Measurements from ENCODE around the gene FILIP1.

The FILIP1 gene

DNA sequence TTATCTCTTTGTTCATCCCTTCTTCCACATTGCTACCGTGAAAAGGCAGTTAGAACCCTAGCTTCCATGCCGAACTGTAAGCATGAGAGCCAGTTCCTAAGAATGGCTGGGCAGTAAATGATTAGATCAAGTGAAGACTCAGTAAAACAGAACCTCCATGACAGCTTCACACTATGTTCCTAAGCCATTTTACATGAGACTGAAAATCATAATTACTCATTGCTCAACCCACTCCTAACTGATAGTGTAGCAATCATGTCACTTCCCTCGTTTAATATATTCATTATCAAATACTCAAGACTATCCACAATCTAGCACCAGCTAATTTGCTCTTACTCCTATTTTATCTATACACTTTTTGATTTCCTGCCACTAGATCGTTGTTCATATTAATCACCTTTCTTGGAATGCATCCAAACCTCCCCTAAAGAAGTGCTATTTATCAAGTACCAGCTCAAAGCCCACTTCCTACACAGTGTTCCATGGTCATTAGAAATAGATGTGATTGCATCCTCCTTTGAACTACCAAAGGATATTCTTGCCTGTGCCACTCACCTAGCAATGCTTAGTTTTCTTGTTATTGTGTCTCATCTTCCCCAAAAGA is 215.0 kb downstream of the FILIP1 start:
- no peak for DNase-seq (ENCODE audit: extremely low read depth in 1 of 2, low read depth in 1 of 2)

GRCh38 chr6:75275067-75275466 is 218.5 kb downstream of the FILIP1 start:
- no peak for DNase-seq (ENCODE audit: extremely low read depth in 1 of 2, low read depth in 1 of 2)

DNA sequence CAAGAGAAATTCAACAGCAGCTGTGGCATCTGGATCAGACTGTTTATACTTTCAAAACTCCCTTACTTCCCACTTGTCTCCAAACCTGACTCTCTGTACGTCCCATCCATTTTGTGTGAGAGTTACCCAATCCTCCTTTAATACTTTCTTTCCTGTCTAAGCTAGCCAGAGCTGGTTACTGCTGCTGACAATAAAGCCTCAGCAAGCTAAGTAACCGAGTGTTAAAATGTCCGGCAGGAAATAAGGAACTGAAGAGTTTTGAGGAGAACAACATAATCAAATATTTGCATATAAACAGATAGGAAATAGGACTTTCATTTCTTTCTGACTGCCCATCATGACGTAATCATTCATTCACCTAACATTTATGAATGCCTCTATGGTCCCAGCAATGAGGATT is 220.6 kb downstream of the FILIP1 start:
- DNase-seq (ENCODE audit: extremely low read depth in 1 of 2, low read depth in 1 of 2): no peak

DNA sequence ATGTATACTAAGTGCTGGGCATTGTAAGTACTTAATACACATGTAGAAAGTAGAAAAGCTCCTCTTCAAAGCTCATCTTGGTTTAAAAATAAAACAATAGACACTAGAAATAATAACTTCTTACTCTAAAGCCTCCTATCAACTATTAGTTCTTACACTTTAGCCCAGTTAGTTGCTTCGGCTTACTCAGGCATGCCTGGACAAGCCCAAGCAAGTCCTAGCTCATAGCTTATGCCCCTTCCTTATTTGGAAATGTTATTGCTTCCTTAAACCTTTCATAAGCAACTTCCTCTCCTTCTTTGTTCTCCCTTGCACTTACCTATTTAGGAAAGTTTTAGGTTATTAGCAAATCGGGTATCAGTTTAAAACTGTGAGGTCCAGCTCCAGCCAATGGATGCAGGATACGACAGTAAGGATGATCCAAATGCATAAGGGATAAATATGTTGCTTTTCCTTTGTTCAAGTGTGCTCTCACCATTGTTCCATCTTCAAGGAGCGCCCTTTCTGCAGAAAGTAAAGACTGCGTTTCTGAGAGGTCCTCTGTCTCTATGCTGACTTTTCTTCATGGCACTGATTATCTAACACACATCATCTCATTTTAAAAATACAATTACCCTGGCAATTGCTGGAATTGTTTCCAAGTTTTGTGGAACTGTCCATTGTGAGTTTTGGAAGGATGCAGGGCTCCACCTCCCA is 221.3 kb downstream of the FILIP1 start:
- DNase-seq (ENCODE audit: extremely low read depth in 1 of 2, low read depth in 1 of 2): no peak

- no peak for DNase-seq (ENCODE audit: extremely low read depth in 1 of 2, low read depth in 1 of 2)
These were observed 224.6 kb downstream of the FILIP1 start for GRCh38 chr6:75268988-75269354.

DNA sequence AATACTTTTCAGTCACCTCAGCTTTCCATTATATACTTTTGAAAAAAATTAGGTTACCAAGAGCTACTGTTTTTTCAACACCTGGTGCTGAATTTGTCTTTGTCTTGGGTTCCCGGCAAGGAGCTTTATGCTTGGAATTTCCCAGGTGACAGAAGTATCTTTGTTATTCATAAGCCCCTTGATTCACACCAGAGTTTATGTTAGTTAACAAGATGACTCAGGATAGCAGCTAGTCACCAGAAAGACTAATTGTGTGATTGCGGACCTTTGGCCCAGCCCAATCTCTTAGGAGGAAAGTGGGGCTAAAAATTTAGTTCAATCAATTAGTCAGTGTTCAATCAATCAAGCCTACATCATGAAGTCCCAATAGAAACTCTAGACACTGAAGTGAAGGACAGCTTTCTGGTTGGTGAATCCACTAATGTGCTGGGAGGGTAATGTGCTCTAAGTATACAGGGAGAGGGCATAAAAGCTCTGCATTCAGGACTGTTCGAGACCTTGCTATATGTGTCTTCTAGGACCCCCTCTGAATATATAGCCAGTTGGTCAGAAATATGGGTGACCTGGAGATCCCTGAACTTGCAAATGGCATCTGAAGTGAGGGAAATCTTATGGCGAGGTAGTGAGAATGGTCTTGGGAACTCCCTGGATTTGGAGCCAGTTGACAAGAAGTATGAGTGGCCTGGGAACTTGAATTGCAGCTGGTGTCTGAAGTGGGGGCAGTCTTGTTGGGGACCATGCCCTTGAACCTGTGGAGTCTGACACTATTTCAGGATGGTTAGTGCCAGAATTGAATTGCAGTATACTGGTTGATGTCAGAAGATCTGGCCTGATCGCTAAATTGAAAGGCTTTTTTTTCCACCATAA is 225.2 kb downstream of the FILIP1 start:
- no peak for DNase-seq (ENCODE audit: extremely low read depth in 1 of 2, low read depth in 1 of 2)

DNA sequence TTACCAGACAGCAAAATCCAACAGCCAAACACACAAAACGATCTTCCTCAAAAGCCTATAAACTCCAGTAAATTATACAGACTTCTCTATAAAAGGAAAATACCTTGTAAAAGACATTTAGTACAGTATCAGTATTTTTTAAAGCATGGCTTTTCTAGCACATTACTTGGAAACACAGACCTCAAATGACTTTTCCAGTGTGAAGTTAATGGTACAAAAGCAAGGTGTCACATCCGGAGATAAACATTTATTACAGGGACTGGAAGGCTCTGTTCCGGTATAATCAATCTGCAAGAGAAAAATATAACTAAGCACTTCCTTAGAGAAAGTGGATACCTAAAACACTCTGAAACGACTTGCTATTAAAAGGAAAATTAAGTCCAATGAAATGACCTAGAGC is 226.1 kb downstream of the FILIP1 start:
- DNase-seq (ENCODE audit: extremely low read depth in 1 of 2, low read depth in 1 of 2): no peak

DNA sequence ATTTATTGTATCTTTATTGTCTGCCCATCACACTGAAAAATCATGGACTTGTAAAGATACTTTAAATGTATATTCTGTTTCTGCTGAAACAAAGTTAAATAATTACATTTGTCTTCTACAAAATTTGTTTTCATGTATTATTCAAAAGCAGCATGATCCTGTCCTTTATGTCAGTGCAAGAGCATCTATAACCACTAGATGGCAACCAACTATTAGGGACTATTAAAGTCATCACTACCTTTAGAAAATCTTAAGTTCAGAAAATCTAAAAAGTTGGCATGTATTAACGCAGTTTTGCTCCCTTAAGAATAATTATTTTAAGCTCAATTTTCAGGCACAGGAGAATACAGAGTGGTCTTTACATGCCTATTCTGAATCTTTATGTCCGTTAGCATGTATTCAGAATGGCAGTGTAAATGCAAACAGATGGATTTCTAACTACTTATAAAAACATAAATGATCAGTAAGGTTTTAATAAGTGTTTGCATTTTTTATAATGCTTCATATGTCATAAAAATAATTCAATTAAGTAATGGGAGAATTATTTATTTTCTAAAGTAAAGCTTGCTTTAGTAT is 226.8 kb downstream of the FILIP1 start:
- DNase-seq (ENCODE audit: extremely low read depth in 1 of 2, low read depth in 1 of 2): no peak

DNA sequence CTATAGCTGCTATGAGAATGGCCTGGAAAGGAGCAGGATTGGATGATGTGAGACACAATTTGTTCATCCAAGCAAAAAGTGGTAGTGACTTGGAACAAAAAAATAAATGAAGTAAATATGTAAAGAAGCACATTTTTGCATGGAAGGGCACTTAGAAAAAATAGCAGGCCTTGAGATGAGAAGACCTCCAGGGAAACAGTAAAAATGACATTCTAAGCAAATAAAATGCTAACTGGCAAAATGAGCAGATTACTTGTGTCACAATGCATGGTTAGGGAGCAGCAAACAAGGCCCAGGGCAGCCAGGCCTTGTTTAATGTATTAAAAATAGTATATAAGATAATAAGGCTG is 230.2 kb downstream of the FILIP1 start:
- no peak for DNase-seq (ENCODE audit: extremely low read depth in 1 of 2, low read depth in 1 of 2)

- DNase-seq (ENCODE audit: extremely low read depth in 1 of 2, low read depth in 1 of 2): no peak
These were observed 230.7 kb downstream of the FILIP1 start for GRCh38 chr6:75262716-75263400.

DNA sequence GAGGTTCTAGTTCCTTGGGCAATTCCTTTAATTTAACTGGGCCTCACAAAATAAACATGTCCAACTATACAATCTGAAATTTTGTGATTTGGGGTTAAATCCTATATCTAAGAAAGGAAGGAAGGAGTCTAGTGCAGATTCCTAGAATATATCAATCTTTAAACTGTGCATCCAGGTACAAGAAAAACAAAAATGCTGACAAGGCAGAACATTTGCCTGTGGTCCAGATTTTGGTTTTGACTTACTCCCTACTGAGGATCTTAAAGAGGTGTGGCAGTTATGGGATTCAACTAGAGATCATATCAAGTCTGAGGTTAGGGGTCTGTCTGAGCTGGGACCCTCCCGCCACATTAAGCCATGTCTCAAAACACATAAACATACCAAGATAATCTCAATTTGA is 232.3 kb downstream of the FILIP1 start:
- no peak for DNase-seq (ENCODE audit: extremely low read depth in 1 of 2, low read depth in 1 of 2)

- DNase-seq (ENCODE audit: extremely low read depth in 1 of 2, low read depth in 1 of 2): no peak
These were observed 236.1 kb downstream of the FILIP1 start for GRCh38 chr6:75257343-75258087.

DNA sequence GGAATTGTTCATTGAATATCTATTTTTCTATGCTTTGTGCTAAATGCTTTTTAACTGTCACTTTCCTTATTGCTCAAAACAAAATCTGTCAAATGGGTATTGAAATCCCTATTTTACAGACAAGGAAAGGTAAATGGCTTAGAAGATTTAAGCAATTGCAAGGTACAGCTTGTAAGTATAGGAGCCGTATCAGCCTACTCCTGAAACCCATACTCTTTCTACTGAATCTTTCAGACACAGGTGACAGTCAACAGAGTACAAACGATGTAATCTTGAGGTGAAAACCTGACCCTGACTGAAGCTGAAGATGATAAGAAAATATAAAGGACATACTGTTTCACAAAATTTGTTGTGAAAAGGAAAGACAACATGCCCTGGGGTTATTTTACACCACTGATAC is 243.0 kb downstream of the FILIP1 start:
- DNase-seq (ENCODE audit: extremely low read depth in 1 of 2, low read depth in 1 of 2): no peak

- no peak for DNase-seq (ENCODE audit: extremely low read depth in 1 of 2, low read depth in 1 of 2)
These were observed 243.8 kb downstream of the FILIP1 start for GRCh38 chr6:75249837-75250236.

GRCh38 chr6:75246386-75246785 is 247.2 kb downstream of the FILIP1 start:
- no peak for DNase-seq (ENCODE audit: extremely low read depth in 1 of 2, low read depth in 1 of 2)

- DNase-seq (ENCODE audit: extremely low read depth in 1 of 2, low read depth in 1 of 2): no peak
These were observed 249.5 kb downstream of the FILIP1 start for GRCh38 chr6:75244063-75244584.

GRCh38 chr6:75243333-75244062 is 250.1 kb downstream of the FILIP1 start, which contains the start of gene COX7A2:
Gene COX7A2 (minus strand): TSS chr6:75243801. CDS start chr6:75243734, 67 bp downstream.
- peak; percentile 55 to 66 for DNase-seq (ENCODE audit: extremely low read depth in 1 of 2, low read depth in 1 of 2)

All from activated CD8-positive, alpha-beta memory T cell treated with anti-CD3 and anti-CD28 coated beads for 1 hour (primary cell).